IPS-18c (cell line): ENCODE data around the gene POU2AF1.

Source experiments
- H3K4me3 ChIP-seq: 2 replicates; pipeline ENCODE4 v1.7.0; 2013; ENCODE audit warnings: low read depth, mild to moderate bottlenecking, low read length, moderate library complexity; ENCODE audit not compliant: insufficient read depth
- H3K9me3 ChIP-seq: one replicate; pipeline ENCODE4 v1.6.1; 2013; ENCODE audit warnings: mild to moderate bottlenecking, low read length, moderate library complexity; ENCODE audit not compliant: control insufficient read depth, insufficient read depth

POU2AF1 gene

GRCh38 chr11:111378861-111379601 lies at the start of gene POU2AF1:
Gene POU2AF1 (minus strand): TSS chr11:111379275. CDS start chr11:111379177, 98 bp downstream.
- Histone ChIP-seq H3K4me3 (no peak within 1 kb of the TSS), H3K9me3 (no peaks in the 10 kb centered on the region)

- Histone ChIP-seq H3K4me3 (no peak overlapping the region), H3K9me3 (peaks cover 2% of the 10 kb centered on the region)
These were observed 49.2 kb upstream of the POU2AF1 start for GRCh38 chr11:111428113-111428876.

GRCh38 chr11:111427471-111427912 lies 48.4 kb upstream of the POU2AF1 start:
- Histone ChIP-seq H3K9me3 (peaks cover 2% of the 10 kb centered on the region), H3K4me3 (no peak overlapping the region)

GRCh38 chr11:111426617-111427016 lies 47.5 kb upstream of the POU2AF1 start:
- H3K4me3 ChIP-seq, result no peak overlapping the region
- peaks cover 2% of the 10 kb centered on the region for H3K9me3 ChIP-seq

GRCh38 chr11:111423250-111423615 lies 44.2 kb upstream of the POU2AF1 start:
- Histone ChIP-seq H3K4me3 (no peak overlapping the region), H3K9me3 (peaks cover 2% of the 10 kb centered on the region)

- Histone ChIP-seq H3K4me3 (no peak overlapping the region), H3K9me3 (peaks cover 2% of the 10 kb centered on the region)
These were observed 43.6 kb upstream of the POU2AF1 start for GRCh38 chr11:111422494-111423249.

GRCh38 chr11:111421251-111421650 lies 42.2 kb upstream of the POU2AF1 start:
- H3K9me3 ChIP-seq, result peaks cover 2% of the 10 kb centered on the region
- no peak overlapping the region for H3K4me3 ChIP-seq

GRCh38 chr11:111419641-111420327 lies 40.7 kb upstream of the POU2AF1 start:
- no peak overlapping the region for H3K4me3 ChIP-seq
- peaks cover 2% of the 10 kb centered on the region for H3K9me3 ChIP-seq

GRCh38 chr11:111419181-111419580 lies 40.1 kb upstream of the POU2AF1 start:
- no peak overlapping the region for H3K4me3 ChIP-seq
- peaks cover 2% of the 10 kb centered on the region for H3K9me3 ChIP-seq

- H3K9me3 ChIP-seq, result peaks cover 2% of the 10 kb centered on the region
- H3K4me3 ChIP-seq, result no peak overlapping the region
These were observed 39.3 kb upstream of the POU2AF1 start for GRCh38 chr11:111418436-111418787.

- peaks cover 2% of the 10 kb centered on the region for H3K9me3 ChIP-seq
- no peak overlapping the region for H3K4me3 ChIP-seq
These were observed 38.8 kb upstream of the POU2AF1 start for GRCh38 chr11:111417766-111418435.

GRCh38 chr11:111417011-111417765 lies 38.1 kb upstream of the POU2AF1 start:
- Histone ChIP-seq H3K4me3 (no peak overlapping the region), H3K9me3 (peaks cover 2% of the 10 kb centered on the region)

- H3K9me3 ChIP-seq, result peaks cover 2% of the 10 kb centered on the region
- no peak overlapping the region for H3K4me3 ChIP-seq
These were observed 37.3 kb upstream of the POU2AF1 start for GRCh38 chr11:111416231-111416960.

GRCh38 chr11:111414936-111415335 lies 35.9 kb upstream of the POU2AF1 start:
- peaks cover 2% of the 10 kb centered on the region for H3K9me3 ChIP-seq
- H3K4me3 ChIP-seq, result no peak overlapping the region

GRCh38 chr11:111414267-111414931 lies 35.3 kb upstream of the POU2AF1 start:
- Histone ChIP-seq H3K4me3 (no peak overlapping the region), H3K9me3 (peaks cover 2% of the 10 kb centered on the region)
